ENCODE measurements around the gene INPP4B.

INPP4B gene

DNA sequence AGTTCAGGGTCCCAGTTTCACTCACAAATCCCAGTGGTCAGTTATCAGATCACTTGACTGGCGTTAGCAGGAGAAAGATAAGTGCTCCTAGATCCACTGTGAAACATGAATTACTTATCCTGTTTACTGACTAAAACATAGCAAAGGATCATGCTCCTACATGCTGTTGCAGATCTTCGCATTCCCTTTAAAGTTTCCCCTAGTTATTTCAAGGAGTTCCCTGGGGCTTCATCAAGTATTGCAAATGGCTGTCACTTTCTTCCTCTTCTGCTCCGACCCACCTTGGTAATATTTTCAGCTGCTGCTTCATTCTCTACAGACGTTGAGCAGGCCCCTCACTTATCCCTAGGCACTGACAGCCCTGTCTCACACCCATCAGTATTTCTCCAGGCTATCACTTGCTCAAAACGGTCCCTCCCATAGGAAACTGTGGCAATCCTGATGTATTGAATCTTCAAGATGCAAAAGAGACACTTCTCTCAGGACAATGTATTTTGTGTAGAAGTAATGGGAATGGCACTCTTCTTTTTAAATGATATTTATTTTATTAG is 466.0 kb downstream of the INPP4B start:
- peak overlapping the region; percentile 97 for H3K27ac Mint-ChIP-seq
- peaks cover 86% of the 10 kb centered on the region for H3K4me1 Mint-ChIP-seq
- H3K9me3 Mint-ChIP-seq, result no peaks in the 10 kb centered on the region
- H3K4me3 Mint-ChIP-seq, result no peak overlapping the region
- H3K27me3 Mint-ChIP-seq, result no peaks in the 10 kb centered on the region
- peaks cover 20% of the 10 kb centered on the region for H3K36me3 Mint-ChIP-seq

DNA sequence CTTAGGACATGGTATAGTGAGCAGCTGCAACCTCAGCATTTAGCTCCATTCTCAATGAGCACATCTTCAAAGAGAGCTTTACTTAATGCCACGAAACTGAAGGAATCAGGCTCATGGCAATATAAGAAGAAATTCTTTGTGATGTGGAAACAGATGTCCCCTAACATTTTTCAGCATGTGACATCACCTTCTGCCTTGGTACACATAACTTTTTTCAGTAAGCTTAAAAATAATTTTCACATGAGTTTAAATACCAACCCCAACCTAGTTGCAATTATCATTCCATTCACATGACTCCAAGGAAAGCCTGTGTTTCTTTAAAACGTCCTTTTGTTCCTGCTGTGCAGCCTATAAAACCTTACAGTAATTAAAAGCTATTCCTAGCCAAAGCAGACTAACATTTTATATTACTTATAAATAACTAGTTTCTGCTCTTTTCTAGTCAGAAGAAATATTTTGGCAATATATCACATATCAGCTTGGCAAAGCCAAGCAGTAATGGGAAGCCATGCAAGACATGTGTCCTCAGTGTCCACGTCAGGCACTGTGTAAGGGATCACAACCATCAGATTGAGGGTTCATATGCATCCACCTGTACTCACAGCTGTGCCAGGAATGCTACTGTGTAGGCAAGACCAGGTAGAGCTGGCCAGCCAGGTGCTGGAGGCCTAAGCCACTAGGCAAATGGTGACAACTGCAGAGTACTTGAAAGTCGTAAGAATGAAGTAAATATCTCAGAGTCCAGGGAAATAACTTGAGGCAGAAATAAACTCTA is 466.6 kb downstream of the INPP4B start:
- no peaks in the 10 kb centered on the region for H3K9me3 Mint-ChIP-seq
- peaks cover 88% of the 10 kb centered on the region for H3K4me1 Mint-ChIP-seq
- no peaks in the 10 kb centered on the region for H3K27me3 Mint-ChIP-seq
- peak overlapping the region; percentile 97 for H3K27ac Mint-ChIP-seq
- peak overlapping the region; percentile 49 for H3K4me3 Mint-ChIP-seq
- H3K36me3 Mint-ChIP-seq, result peaks cover 18% of the 10 kb centered on the region

DNA sequence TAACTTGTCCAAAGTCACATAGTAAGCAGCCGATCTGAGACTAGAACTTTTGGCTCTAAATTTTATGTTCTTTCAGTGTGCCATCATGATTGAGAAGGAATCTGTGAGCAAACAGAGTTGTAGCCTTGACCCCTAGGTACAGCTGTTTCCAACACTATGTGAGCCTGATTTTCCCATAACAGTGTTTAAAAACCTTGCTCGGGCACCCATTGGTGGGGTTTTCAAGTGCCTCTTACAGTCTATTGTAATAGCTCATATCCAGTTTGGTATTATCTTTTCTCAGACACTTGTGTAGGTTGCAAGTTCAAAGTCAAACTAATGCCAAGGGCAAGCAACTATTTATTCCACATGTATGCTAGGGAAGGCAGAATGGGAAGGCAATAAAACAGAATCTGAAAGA is 467.9 kb downstream of the INPP4B start:
- H3K27me3 Mint-ChIP-seq, result no peaks in the 10 kb centered on the region
- no peaks in the 10 kb centered on the region for H3K9me3 Mint-ChIP-seq
- peak overlapping the region; percentile 68 for H3K4me3 Mint-ChIP-seq
- peaks cover 89% of the 10 kb centered on the region for H3K4me1 Mint-ChIP-seq
- peaks cover 12% of the 10 kb centered on the region for H3K36me3 Mint-ChIP-seq
- H3K27ac Mint-ChIP-seq, result peak overlapping the region; percentile 97

DNA sequence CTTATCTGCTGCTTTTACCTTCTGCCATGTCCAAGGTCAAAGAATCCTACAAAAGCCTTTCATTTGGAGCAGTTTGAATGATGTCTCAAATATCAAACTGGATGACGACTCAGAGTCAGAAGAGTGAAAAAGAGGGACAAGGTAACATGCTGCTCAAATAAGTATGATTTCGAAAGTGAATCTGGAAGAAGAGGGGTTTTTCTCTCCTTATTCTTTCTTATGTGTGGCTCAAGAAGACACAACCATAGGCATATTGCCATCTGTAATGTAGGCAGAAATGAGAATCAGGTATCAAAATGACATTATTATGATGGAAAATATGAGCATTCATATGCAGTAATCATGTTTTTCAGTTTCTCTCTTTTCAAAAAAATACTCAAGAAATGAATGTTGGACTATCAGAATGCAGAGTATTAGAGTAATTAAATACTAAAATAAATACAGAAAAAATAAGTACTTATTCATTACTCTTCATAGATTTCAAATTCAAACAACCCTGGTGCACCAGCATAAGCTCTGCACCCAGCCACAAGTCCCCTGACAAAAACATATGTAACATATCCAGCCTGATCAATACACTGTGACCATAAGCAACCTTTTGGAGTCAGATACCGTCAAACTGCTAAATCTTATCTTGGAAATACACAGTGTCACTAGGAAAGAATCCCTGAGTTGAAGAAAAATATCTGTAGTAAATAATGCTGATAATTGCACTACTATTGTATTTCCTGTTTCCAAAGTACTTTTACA is 468.6 kb downstream of the INPP4B start:
- Mint-ChIP-seq H3K4me1 (peaks cover 92% of the 10 kb centered on the region), H3K36me3 (peaks cover 14% of the 10 kb centered on the region), H3K4me3 (peak overlapping the region; percentile 85), H3K9me3 (no peaks in the 10 kb centered on the region), H3K27me3 (no peaks in the 10 kb centered on the region), H3K27ac (peak overlapping the region; percentile 97)

DNA sequence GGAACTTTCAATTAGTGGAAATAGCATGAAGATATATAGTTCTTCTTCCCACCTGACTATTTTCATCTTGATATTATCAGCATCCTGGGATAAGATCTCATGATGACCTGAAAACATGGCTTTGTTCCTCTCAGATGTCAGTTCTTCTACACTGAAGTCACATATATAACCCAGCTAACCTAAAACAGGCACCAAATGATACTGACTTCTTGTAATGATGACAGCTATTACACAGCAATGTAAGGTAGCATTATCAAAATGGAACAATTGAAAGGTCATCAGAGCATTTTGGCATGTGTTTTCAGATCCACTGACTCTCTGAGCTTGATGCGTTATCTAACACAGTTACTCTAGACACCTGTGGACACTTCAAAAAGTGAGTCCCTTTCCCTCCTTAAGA is 469.9 kb downstream of the INPP4B start:
- Mint-ChIP-seq H3K4me3 (peak overlapping the region; percentile 85), H3K36me3 (peaks cover 17% of the 10 kb centered on the region), H3K27ac (peak overlapping the region; percentile 97), H3K27me3 (no peaks in the 10 kb centered on the region), H3K4me1 (peaks cover 98% of the 10 kb centered on the region), H3K9me3 (peaks cover 5% of the 10 kb centered on the region)

DNA sequence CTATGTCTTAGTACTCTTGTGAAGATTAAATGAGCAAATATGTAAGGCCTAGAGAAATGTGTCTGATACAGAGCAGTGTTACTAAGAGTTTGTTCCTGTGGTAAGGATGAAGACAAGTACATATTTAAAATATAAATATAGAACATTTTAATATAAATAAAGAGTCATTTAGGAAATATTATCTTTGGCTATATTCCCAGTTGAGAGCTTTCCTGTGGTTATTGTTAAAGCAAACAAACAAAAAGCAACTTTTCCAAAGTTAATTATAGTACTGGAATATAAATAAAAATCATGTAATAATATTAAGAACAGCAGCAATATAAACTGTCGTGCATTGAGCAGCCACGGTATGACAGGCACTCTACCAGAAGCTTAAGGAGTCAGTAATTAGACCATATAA is 472.5 kb downstream of the INPP4B start:
- peaks cover 15% of the 10 kb centered on the region for H3K9me3 Mint-ChIP-seq
- H3K27me3 Mint-ChIP-seq, result no peaks in the 10 kb centered on the region
- H3K4me3 Mint-ChIP-seq, result peak overlapping the region; percentile 52
- H3K36me3 Mint-ChIP-seq, result peaks cover 23% of the 10 kb centered on the region
- peaks cover 92% of the 10 kb centered on the region for H3K4me1 Mint-ChIP-seq
- peak overlapping the region; percentile 90 for H3K27ac Mint-ChIP-seq

DNA sequence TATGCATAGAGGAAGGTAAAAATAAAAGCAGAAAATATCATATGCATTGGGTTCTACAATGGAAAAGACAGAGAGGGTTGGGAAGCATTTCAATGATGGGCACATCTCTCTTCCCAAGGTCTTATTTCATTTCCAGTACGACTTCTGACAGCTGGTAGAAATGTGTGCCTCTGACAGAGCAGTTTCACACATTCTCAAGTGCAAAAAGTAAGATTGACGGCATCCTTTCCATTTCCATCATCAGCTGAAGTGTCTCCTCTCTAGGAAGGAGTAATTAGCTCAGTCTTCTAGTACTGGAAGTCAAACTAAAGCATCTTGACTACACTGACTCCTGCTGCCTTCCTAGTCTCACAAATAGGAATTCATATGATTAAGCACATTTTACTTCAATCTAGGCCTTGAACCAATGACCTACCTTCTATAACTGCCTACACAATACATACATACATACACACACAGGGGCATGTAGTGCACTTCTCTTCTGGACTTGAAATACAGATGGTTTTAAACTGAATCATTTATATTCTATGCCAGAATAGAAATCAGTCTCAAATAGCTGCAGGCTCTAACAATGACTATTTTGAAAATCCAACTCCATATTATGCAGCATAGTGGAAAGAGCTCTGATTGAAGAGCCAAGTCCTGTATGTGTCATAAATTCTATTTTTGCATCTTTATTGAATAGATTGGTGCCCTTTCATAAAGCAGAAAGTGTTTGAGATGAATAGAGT is 473.4 kb downstream of the INPP4B start:
- no peaks in the 10 kb centered on the region for H3K27me3 Mint-ChIP-seq
- H3K4me1 Mint-ChIP-seq, result peaks cover 90% of the 10 kb centered on the region
- H3K4me3 Mint-ChIP-seq, result peak overlapping the region; percentile 42
- H3K9me3 Mint-ChIP-seq, result peaks cover 17% of the 10 kb centered on the region
- peak overlapping the region; percentile 83 for H3K27ac Mint-ChIP-seq
- H3K36me3 Mint-ChIP-seq, result peaks cover 26% of the 10 kb centered on the region

DNA sequence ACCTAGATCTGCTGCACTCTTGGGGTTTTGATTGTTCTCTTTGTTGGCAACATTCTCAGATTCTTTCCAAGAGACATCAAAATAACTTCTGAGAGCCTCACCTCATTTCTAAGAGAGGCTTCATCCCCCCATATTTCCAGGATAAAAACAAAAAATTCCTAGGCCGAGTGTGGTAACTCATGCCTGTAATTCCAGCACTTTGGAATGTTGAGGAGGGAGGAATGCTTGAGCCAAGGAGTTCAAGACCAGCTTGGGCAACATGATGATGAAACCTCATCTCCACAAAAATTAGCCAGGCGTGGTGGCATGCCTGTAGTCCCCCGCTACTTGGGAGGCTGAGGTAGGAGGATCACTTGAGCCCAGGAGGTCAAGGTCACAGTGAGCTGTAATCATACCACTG is 477.0 kb downstream of the INPP4B start:
- Mint-ChIP-seq H3K27me3 (no peaks in the 10 kb centered on the region), H3K36me3 (peaks cover 26% of the 10 kb centered on the region), H3K27ac (peak overlapping the region; percentile 99), H3K4me1 (peaks cover 90% of the 10 kb centered on the region), H3K9me3 (peaks cover 17% of the 10 kb centered on the region), H3K4me3 (peak overlapping the region; percentile 82)

DNA sequence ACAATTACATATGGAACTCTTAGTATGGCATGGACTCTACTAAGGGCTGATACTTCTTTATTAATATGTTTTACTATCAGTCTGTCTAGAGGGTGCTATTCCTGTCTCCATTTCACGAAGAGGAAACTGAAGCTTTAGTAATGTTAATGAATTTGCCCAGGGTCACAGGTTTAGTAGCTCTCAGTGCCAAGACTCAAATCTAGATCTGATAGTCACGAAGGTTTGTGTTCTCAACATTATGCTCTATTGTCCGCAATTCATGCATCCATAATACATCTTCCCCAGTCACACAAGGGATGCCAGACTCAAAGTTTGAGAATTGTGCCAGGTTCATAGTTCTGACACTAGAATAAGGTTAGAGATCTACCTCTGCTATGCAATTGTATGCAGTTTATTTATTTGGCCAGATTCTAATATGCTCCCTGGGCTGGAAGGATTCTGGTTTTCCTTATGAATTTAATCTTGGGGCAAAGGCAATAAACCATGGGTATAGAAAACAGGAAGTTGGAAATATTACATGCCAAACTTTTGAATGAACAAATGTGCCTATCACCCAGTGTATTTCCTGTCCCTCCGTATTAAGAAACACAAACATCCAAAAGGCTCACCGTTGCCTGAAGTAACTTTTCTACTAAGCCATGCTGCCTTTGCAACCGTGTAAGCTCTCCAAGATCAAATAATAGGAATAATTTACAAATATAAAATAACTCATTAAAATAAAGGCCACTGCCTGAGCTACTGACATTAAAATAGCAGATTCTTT is 478.5 kb downstream of the INPP4B start:
- no peaks in the 10 kb centered on the region for H3K27me3 Mint-ChIP-seq
- H3K4me3 Mint-ChIP-seq, result peak overlapping the region; percentile 70
- peaks cover 32% of the 10 kb centered on the region for H3K36me3 Mint-ChIP-seq
- peak overlapping the region; percentile 92 for H3K27ac Mint-ChIP-seq
- peaks cover 18% of the 10 kb centered on the region for H3K9me3 Mint-ChIP-seq
- peaks cover 84% of the 10 kb centered on the region for H3K4me1 Mint-ChIP-seq

DNA sequence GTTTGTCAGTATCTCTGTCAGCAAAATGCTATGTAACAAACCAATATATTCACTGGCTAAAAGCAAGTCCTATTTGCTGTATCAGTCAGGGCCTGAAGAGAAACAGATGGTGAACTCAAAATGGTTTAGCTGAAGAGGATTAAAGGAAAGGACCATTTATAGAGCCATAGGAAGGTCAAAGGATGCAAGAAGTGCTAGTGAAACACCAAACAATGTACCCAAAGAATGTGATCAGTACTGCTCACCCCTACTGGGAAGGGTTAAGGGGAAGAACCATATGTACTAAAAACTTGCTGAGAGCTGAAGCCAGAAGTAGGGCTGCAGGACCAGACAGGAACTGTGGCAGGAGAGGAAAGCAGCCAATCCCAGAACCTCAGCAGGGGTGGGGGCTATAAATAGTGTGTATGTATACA is 479.3 kb downstream of the INPP4B start:
- peaks cover 26% of the 10 kb centered on the region for H3K9me3 Mint-ChIP-seq
- H3K4me1 Mint-ChIP-seq, result peaks cover 84% of the 10 kb centered on the region
- H3K36me3 Mint-ChIP-seq, result peaks cover 37% of the 10 kb centered on the region
- H3K27me3 Mint-ChIP-seq, result no peaks in the 10 kb centered on the region
- H3K27ac Mint-ChIP-seq, result peak overlapping the region; percentile 96
- peak overlapping the region; percentile 49 for H3K4me3 Mint-ChIP-seq

DNA sequence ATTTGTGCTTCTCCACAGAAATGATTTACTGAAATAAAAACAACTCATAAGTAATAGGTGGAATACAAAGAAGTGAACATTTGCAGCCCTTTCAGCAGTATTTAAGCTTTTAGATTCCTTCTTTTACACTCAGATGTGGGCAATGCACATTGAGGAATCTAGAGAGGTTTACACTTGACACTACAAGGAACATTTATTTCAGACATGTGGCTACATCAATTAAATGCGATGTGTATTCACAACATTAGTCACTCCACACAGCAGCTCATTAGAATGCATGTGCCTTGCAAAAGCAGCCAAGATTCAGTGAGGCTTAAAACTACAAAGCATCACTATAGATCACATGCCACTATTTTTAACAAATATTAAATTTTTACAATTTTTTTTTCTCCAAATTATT is 480.7 kb downstream of the INPP4B start:
- peak overlapping the region; percentile 35 for H3K4me3 Mint-ChIP-seq
- peak overlapping the region; percentile 88 for H3K27ac Mint-ChIP-seq
- H3K27me3 Mint-ChIP-seq, result no peaks in the 10 kb centered on the region
- peaks cover 81% of the 10 kb centered on the region for H3K4me1 Mint-ChIP-seq
- H3K36me3 Mint-ChIP-seq, result peaks cover 30% of the 10 kb centered on the region
- peaks cover 17% of the 10 kb centered on the region for H3K9me3 Mint-ChIP-seq

DNA sequence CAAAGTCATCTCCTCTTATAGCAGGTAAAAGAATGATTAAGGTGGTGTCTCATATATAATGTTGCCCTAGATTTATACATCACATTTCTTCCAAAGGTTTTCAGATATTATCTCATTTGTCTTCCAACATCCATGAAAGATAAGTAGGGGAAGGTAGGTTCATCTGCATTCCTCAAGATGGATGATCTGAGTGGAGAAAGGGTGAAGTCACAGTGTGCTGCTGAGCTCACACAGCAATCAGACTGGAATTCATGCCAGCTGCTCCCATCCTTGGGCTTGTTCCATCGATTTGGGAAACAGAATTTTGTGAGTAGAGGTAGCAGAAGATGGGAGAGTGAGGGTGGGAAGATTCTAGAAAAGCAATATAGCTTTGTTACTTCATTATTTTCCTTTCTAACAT is 482.4 kb downstream of the INPP4B start:
- Mint-ChIP-seq H3K27ac (peak overlapping the region; percentile 88), H3K27me3 (no peaks in the 10 kb centered on the region), H3K4me3 (no peak overlapping the region), H3K4me1 (peaks cover 85% of the 10 kb centered on the region), H3K9me3 (peaks cover 14% of the 10 kb centered on the region), H3K36me3 (peaks cover 29% of the 10 kb centered on the region)

DNA sequence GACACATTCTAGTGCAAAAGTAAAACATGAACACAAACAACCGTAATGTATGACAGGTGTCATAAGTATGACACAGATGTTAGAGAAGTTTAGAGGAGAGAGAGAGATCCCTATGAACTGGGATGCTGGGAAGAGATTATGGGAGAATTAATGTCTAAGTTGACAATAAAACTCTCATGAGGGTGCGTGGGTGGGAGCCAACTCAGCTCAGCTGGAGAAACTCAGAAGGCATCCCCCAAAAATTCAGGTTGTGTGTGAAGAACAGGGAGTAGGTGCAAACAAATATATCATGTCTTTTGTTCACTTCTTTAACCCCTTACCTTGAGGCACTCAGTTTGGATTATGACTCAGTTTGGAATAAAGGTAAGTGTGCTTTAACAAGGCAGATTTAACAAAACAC is 484.1 kb downstream of the INPP4B start:
- peak overlapping the region; percentile 9 for H3K4me3 Mint-ChIP-seq
- peaks cover 11% of the 10 kb centered on the region for H3K9me3 Mint-ChIP-seq
- no peaks in the 10 kb centered on the region for H3K27me3 Mint-ChIP-seq
- H3K4me1 Mint-ChIP-seq, result peaks cover 86% of the 10 kb centered on the region
- peak overlapping the region; percentile 83 for H3K27ac Mint-ChIP-seq
- H3K36me3 Mint-ChIP-seq, result peaks cover 25% of the 10 kb centered on the region

DNA sequence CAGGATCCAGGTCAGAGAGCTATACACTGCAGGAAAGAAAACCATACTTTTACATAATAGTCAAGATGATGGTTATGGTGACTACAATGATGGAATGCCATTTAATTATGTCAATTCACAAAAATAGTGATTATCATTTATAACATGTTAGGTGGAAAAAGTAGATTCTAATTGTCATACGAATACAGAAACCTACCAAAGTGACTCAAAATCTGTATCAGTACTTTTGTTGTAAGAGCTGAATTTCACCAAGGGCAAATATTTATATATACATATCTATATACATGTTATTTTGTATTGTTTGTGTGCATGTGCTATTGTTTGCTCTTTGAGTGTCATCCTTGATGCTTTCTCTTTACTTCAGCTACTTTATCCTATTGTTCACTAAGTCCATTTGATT is 485.4 kb downstream of the INPP4B start:
- H3K36me3 Mint-ChIP-seq, result peaks cover 24% of the 10 kb centered on the region
- H3K4me3 Mint-ChIP-seq, result peak overlapping the region; percentile 30
- H3K27ac Mint-ChIP-seq, result peak overlapping the region; percentile 95
- H3K27me3 Mint-ChIP-seq, result no peaks in the 10 kb centered on the region
- peaks cover 86% of the 10 kb centered on the region for H3K4me1 Mint-ChIP-seq
- H3K9me3 Mint-ChIP-seq, result peaks cover 11% of the 10 kb centered on the region

DNA sequence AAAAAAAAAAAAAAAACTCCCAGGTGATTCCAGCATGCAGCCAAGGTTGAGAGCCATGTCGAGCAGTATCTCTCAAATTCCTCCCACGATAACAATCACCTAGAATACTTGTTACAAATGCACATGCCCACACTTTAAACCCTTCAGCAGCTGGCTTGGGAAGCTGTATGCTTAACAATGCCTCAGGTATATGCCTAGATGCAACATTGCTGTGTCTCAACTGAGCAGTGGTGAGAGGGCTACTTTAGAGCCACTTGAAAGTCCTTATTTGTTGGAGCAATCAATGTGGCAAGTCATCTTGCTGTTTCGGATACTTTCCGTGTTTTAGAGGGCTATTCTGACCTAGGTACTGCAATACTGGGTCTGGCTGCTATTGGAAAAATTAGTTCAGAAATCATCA is 487.4 kb downstream of the INPP4B start:
- peaks cover 11% of the 10 kb centered on the region for H3K9me3 Mint-ChIP-seq
- peaks cover 17% of the 10 kb centered on the region for H3K36me3 Mint-ChIP-seq
- no peaks in the 10 kb centered on the region for H3K27me3 Mint-ChIP-seq
- peaks cover 87% of the 10 kb centered on the region for H3K4me1 Mint-ChIP-seq
- H3K27ac Mint-ChIP-seq, result peak overlapping the region; percentile 92
- H3K4me3 Mint-ChIP-seq, result peak overlapping the region; percentile 49

All from activated naive CD4-positive, alpha-beta T cell treated with anti-CD3 and anti-CD28 coated beads, Interleukin-2, amount 50 U/mL, for 24 hours (primary cell).